HG02938 (cell line): Measurements from ENCODE around the gene ZC3H12D.
"Not testable (repeated sequence)": the region's sequence is repeated elsewhere in the genome, so short reads cannot be mapped to it uniquely, and the experiment has no call there.

Source experiments
- ATAC-seq: cut with Tn5 transposase; IDR thresholded peaks from one replicate; pipeline ENCODE4 v1.9.1; 2021; ENCODE audit warnings: mild to moderate bottlenecking, moderate library complexity; ENCODE audit not compliant: unreplicated experiment

The ZC3H12D gene

GRCh38 chr6:149483849-149484655 is 762 bp downstream of the ZC3H12D start:
- ATAC-seq = no peak

- no peak for ATAC-seq
Observed at GRCh38 chr6:149483334-149483725, 1.5 kb downstream of the ZC3H12D start.

- no peak for ATAC-seq
Observed at GRCh38 chr6:149482545-149483333, 2.1 kb downstream of the ZC3H12D start.

GRCh38 chr6:149480502-149481280 is 4.1 kb downstream of the ZC3H12D start:
- ATAC-seq = no peak

- no peak for ATAC-seq
Observed at GRCh38 chr6:149478631-149479314, 6.0 kb downstream of the ZC3H12D start.

- no peak for ATAC-seq
Observed at GRCh38 chr6:149477544-149477943, 7.3 kb downstream of the ZC3H12D start.

GRCh38 chr6:149476789-149477455 is 7.9 kb downstream of the ZC3H12D start:
- no peak for ATAC-seq

- ATAC-seq = no peak
Observed at GRCh38 chr6:149474108-149474935, 10.5 kb downstream of the ZC3H12D start.

GRCh38 chr6:149473080-149474052 is 11.4 kb downstream of the ZC3H12D start:
- no peak for ATAC-seq

GRCh38 chr6:149472241-149472640 is 12.6 kb downstream of the ZC3H12D start:
- ATAC-seq = no peak

- ATAC-seq = peak; percentile 29
Observed at GRCh38 chr6:149471801-149472200, 13.0 kb downstream of the ZC3H12D start.

- no peak for ATAC-seq
Observed at GRCh38 chr6:149470948-149471347, 13.9 kb downstream of the ZC3H12D start.

- ATAC-seq = peak; percentile 5
Observed at GRCh38 chr6:149468179-149468578, 16.6 kb downstream of the ZC3H12D start.

- no peak for ATAC-seq
Observed at GRCh38 chr6:149467265-149467664, 17.5 kb downstream of the ZC3H12D start.

GRCh38 chr6:149464411-149464810 is 20.4 kb downstream of the ZC3H12D start:
- no peak for ATAC-seq

- no peak for ATAC-seq
Observed at GRCh38 chr6:149463781-149464180, 21.0 kb downstream of the ZC3H12D start.

GRCh38 chr6:149462712-149463111 is 22.1 kb downstream of the ZC3H12D start:
- not testable (repeated sequence) for ATAC-seq

GRCh38 chr6:149461670-149462069 is 23.1 kb downstream of the ZC3H12D start:
- ATAC-seq = no peak
